Midbrain (tissue), 1 donor: ENCODE measurements around the gene SYNPO2L.
"Not testable (repeated sequence)": the region's sequence is repeated elsewhere in the genome, so short reads cannot be mapped to it uniquely, and the experiment has no call there.

Experiments
- DNase-seq: peaks from one replicate; lab custom pipeline; 2025; lab: John Stamatoyannopoulos, UW

SYNPO2L gene

DNA sequence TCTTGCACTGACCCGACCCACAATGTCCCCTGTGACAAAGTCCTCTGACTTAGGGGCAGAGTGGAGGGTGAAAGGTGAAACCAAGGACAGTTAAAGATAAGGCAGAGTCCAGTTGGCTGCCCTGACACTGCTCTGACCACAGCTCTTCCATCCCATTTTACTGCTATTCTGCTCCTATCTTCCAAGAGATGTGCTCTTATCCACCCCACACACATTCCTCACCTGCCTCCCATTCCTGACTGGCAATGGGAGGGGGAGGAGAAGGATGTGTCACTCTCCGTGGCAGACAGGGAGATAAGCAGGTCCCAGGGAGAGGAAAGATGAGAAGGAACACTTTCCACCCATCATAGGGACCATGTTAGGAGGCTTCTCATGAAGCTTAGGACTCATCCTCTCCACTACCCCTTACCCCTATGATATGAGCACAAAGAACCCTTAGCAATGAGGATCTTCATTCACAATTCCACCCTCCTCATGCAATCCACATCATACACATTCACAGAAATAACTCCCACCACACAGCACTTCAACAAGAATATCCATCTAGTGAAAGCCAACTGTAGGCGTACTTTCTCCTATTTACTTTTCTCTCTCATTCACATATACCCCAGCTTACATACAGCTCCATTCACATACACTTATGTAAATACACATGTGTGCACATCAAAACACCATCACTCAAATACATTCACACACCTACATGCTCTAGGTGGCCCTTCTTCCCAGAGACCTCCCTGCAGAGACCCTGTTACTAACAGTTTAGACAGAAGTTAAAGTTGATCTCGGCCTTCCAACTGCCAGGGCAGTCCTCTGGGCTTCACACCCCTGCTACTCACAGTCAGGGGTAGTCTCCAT is 6.6 kb downstream of the SYNPO2L start:
- no peak for DNase-seq

GRCh38 chr10:73647875-73648651 is 7.8 kb downstream of the SYNPO2L start:
- no peak for DNase-seq

DNA sequence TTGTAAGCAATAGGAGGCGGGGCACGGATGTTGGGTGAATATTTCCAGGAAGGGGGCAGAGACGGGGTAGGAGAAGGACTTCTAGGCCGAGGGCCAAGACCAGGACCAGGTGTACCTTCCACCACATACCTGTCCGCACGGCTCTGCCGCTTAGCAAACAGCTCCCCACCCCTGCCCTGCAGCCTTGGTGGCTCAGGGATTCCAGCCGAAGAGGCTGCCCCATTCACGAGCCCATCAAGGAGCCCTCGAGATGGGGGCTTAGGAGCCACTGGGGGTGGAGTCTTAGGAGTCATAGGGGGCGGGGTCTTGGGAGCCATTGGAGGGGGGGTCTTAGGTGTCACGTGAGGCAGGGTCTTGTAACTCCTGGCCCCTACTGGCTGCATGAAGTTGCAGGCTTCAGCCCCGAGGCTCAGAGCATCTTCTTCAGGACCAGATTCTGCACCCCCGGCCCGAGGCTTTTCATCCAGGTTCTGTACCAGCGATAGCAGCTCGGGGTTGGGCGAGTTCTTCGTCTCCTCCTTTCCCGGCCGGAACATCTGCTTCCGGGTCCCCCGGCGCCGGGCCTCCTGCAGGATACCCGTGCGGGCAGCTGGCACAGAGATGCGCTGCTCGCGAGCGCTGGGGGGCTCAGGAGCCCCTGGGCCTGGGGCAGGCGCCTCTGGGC is 8.5 kb downstream of the SYNPO2L start:
- peak; percentile 26 for DNase-seq

GRCh38 chr10:73646598-73647041 is 9.2 kb downstream of the SYNPO2L start:
- no peak for DNase-seq

GRCh38 chr10:73645251-73645650 is 10.6 kb downstream of the SYNPO2L start:
- no peak for DNase-seq

DNA sequence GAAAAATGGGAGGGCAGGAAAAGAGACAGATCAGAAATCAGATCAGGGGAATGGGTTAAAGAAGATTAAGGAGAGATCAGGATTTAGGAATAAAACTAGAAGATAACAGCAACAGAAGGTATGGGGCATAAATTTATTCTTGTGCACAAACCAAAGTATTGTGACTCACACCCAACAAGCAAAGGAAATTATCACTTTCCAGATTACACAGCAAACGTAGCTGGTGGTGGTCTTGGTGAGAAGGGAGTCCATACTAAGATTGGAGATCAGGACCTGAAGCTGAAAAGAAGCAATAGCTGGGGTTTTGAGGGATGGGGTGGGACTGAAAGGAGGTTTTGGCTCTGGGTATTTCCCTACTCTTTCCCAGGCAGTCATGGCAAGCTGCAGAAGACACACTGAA is 11.1 kb downstream of the SYNPO2L start:
- no peak for DNase-seq

GRCh38 chr10:73644015-73644743 is 11.7 kb downstream of the SYNPO2L start:
- DNase-seq: peak; percentile 77

DNA sequence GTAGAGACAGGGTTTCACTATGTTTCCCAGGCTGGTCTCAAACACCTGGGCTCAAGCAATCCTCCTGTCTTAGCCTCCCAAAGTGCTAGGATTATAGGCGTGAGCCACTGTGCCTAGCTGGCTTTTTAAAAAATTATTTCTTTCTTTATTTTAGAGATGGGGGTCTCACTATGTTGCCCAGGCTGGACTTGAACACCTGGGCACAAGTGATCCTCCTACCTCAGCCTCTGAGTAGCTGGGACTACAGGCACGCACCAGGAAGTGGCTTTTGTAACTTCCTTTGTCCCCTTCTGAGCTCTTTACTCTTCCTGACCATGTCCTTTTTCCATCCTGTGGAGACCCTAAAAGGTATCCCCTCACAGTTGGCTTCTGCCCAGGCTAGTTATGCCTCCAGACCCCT is 12.5 kb downstream of the SYNPO2L start:
- no peak for DNase-seq

- no peak for DNase-seq
These were observed 14.3 kb downstream of the SYNPO2L start, which contains the start of gene MYOZ1 for GRCh38 chr10:73641328-73642060. TSS of gene MYOZ1 (minus strand) at chr10:73641474. CDS start at chr10:73640017, 1,457 bp downstream.

- DNase-seq: no peak
These were observed 16.5 kb downstream of the SYNPO2L start for GRCh38 chr10:73639286-73639685.

DNA sequence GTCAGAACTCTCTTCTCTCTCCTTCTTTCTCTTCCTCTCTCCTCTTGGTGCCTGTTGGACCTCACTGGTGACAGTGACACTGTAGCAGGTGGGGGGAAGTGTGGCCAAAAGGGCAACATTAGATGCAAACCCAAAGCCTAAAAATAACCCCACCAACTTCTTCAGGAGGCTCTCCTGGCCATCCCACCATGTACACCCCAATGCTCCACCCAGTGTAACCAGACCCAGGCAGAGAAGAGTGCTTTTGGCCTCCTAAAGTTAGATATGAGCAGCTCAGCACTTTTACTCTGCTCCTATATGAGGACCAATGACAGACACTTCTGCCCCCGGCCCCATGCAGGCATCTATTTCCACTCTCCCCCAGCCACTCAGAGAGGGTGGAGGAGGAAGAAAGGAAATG is 20.0 kb downstream of the SYNPO2L start:
- no peak for DNase-seq

GRCh38 chr10:73634421-73634820 is 21.4 kb downstream of the SYNPO2L start:
- DNase-seq: no peak

- DNase-seq: no peak
These were observed 26.7 kb downstream of the SYNPO2L start for GRCh38 chr10:73629165-73629564.

DNA sequence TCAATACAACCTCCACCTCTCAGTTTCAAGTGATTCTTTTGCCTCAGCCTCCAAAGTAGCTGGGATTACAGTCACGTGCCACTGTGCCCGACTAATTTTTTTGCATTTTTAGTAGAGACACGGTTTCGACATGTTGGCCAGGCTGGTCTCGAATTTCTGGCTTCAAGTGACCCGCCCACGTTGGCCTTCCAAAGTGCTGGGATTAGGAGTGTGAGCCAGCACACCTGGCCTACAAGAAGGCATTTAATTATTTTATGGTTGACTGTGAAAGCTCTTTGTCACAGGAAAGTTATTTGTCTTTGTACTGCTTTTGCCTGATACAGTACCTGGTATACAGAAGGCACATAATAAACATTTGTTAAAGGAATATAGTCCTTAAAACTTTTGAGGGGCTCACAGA is 27.4 kb downstream of the SYNPO2L start:
- DNase-seq: no peak

GRCh38 chr10:73627300-73627699 is 28.5 kb downstream of the SYNPO2L start:
- DNase-seq: no peak

DNA sequence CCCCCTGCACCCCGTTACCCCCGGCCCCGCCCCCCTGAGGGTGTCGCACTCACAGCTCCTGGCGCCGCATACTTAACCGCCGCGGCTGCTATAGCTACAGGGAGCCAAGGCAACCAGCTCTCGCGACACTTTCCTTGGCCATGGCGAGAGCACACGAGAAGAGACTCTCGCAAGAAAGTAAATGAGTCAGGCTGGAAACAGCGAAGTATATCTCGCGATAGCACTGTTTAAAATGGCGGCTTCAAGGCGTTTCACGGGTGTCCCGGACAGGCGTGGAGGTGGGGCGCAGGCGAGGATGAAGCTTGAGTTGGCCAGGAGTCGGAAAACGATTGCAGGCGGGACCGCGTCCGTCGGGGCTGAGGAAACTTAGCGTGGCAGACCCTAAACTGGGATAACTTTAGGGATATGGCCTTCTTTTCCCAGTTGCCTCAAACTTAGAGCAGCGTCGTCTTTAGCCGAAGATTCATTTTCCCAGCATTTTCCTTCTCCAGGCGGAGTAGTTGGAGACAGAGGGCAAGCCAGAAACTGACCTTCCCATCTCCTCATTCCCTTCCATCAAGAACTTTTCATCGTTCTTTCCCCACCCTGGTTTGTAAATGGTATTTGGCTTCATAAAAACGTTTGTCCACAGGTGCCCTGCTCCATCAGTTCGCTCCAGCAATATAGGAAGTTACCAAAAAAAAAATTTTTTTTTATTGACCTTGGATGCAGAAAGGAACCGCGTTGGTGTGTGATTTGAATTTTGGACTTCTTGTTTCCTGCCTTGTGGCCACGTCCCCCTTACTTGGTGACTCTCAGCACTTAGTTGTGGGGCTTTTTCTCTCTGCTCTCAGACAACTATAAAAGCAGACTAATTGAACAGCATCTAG is 29.7 kb downstream of the SYNPO2L start:
- peak; percentile 91 for DNase-seq

DNA sequence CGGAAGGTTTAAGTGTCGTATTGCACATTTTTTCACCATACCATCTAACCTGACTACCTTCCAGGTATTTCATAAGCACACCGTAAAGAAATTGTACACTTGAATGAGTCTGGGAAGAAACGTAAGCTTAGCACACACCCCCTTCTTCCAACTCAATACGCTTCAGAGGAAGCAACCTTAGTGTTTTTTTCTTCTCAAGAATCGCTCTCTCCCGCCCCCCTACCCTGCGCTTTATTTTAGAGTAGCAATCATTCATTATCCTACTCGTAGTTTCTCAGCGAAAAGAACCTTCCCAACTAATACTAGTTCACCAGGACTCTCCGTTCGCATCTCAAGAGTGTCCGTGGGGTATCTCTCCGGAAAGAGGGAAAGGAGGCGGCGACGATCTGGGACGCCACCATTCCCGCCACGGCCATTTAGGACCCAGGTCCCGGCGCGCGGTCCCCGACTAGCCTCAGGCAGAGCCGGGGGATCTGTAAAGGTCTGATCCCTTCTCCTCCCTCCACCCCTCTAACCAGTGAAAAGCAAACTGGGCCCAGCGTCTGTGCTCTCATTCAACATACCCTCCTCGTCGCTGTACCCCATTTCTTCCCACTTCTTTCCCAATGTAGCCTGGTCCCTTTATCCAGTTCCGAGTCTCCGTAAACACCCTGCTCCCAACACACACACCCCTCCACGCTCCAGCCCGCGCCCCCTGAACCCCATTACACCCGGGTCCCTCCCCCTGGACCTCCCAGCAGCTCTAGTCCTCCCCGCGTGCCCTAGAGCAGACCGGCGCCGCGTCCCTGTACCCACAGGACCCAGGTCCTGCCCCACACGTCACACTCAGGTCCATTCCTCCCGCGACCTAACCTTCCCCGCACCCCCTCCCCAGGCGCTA is 30.6 kb downstream of the SYNPO2L start:
- peak; percentile 42 for DNase-seq

- DNase-seq: no peak
These were observed 32.8 kb downstream of the SYNPO2L start for GRCh38 chr10:73623056-73623455.

- DNase-seq: not testable (repeated sequence)
These were observed 34.9 kb downstream of the SYNPO2L start for GRCh38 chr10:73620974-73621373.
